Sigmoid colon (tissue), 7 donors: ENCODE results near the gene GPD1L. TPM values are rescaled to one million over a fixed set of nuclear protein-coding genes. Genes with fewer than 3 reads are reported as not detected.
"Not testable (repeated sequence)": the region's sequence is repeated elsewhere in the genome, so short reads cannot be mapped to it uniquely, and the experiment has no call there.

Source experiments
- DNase-seq: peaks from one replicate; pipeline ENCODE4 v3.0.0-alpha.2; 2019
- H3K27ac ChIP-seq, 4 donors: fragments of 200-600 bp; sonication (generic); one replicate each; pipeline ENCODE4 v1.5.1; 2016 to 2019; ENCODE audit warnings: mild to moderate bottlenecking in 1 of 4
- H3K27me3 ChIP-seq, 3 donors: fragments of 200-600 bp; sonication (generic); one replicate each; pipeline ENCODE4 v1.5.1; 2019; ENCODE audit warnings: mild to moderate bottlenecking in 1 of 3
- H3K36me3 ChIP-seq, 4 donors: fragments of 200-600 bp; sonication (generic); one replicate each; pipeline ENCODE4 v1.5.1; 2016 to 2019
- H3K4me1 ChIP-seq, 4 donors: fragments of 200-600 bp; sonication (generic); one replicate each; pipeline ENCODE4 v1.5.1; 2017 to 2019
- H3K4me3 ChIP-seq, 4 donors: fragments of 200-600 bp; sonication (generic); one replicate each; pipeline ENCODE4 v1.5.1; 2017 to 2019; ENCODE audit warnings: mild to moderate bottlenecking in 2 of 4, moderate library complexity in 1 of 4
- H3K9me3 ChIP-seq, 4 donors: fragments of 200-600 bp in 3 of 4; sonication (generic) in 3 of 4; one replicate each; pipeline versions ENCODE4 v1.5.1 to v1.6.1; 2013 to 2019
- CTCF ChIP-seq, 4 experiments: fragments of 450-650 bp in 3 of 4; fragments of 200-600 bp in 1 of 4; IDR thresholded peaks; one replicate each; pipeline ENCODE4 v1.5.1; 2016 to 2019; ENCODE audit warnings: antibody characterized with exemption in 4 of 4, mild to moderate bottlenecking in 3 of 4, moderate library complexity in 2 of 4
- EP300 ChIP-seq, 4 donors: sonication (generic); formaldehyde crosslinking; IDR thresholded peaks; one replicate each; pipeline ENCODE4 v1.6.1; 2017; ENCODE audit warnings: antibody characterized with exemption in 4 of 4
- POLR2A ChIP-seq, 2 donors: fragments of 450-650 bp; IDR thresholded peaks; one replicate each; pipeline ENCODE4 v1.6.1; 2016; ENCODE audit warnings: antibody characterized with exemption in 2 of 2, mild to moderate bottlenecking in 2 of 2, moderate library complexity in 2 of 2
- POLR2AphosphoS5 ChIP-seq, 4 donors: sonication (generic); formaldehyde crosslinking; IDR thresholded peaks; one replicate each; pipeline ENCODE4 v1.6.1; 2017; ENCODE audit warnings: antibody characterized with exemption in 4 of 4
- WGBS, 2 donors: extraction: QIAGEN DNeasy Blood & Tissue Kit; methylation state at CpG; one replicate each; pipeline ENCODE4 v1.1.7; 2013; 5-methylcytosine and 5-hydroxymethylcytosine counted together
- intact Hi-C: fragments of 100-400 bp; cut with DNase I; formaldehyde crosslinking; loops from one replicate; pipeline ENCODE4 v1.15.1; 2023
- polyA plus RNA-seq, 3 donors: library from polyadenylated mRNA; stranded (reverse); fragments of 200-250 nt; gene quantifications; one replicate each; pipeline ENCODE4 v1.2.3, GENCODE V29; 2013
- total RNA-seq, 4 donors: library from RNA; depleted of rRNA; stranded (reverse); fragments of >200 nt; gene quantifications; one replicate each; pipeline ENCODE4 v1.1.0, GENCODE V29; 2016
- donor health status: healthy with polysubstance abuse.
- donor health status: Bipolar disorder and iron deficiency.
- donor health status: healthy.

The GPD1L gene
- total and polyA plus RNA-seq, 7 donors = 39.1 to 67.8 (median 46.0) TPM

GRCh38 chr3:32186097-32186496 is 79.7 kb downstream of the GPD1L start:
- 74 to 87% methylated on average over 4 of the region's 4 CpGs for WGBS, 2 donors
- Histone ChIP-seq H3K4me1 (no peaks in the 10 kb centered on the region), H3K9me3 (no peaks in the 10 kb centered on the region), H3K36me3 (no peaks in the 10 kb centered on the region), H3K4me3 (no peak overlapping the region), H3K27me3 (no peaks in the 10 kb centered on the region), H3K27ac (no peak overlapping the region)
- no peak for DNase-seq
- intact Hi-C loops = no loop called here
- TF ChIP-seq EP300 (IDR thresholded peaks at IDR 0.05) = no peak
- no peak for TF ChIP-seq POLR2AphosphoS5 (IDR thresholded peaks at IDR 0.05)
- no peak for TF ChIP-seq CTCF (IDR thresholded peaks at IDR 0.05)
- no peak for TF ChIP-seq POLR2A (IDR thresholded peaks at IDR 0.05)

DNA sequence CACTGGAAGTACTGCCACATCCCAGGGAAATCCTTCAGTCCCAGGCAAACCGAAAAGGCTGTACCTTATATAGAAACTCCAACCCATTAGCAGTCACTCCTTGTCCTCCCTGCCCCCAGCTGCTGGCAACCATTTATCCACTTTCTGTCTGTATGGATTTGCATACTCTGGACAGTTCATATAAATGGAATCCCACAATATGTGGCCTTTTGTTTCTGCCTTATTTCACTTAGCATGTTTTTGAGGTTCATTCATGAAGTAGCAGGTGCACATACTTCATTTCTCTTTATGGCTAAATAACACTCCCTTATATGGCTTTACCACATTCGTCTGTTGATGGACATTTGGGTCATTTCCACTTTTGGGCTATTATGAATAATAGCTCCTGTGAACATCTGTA is 80.5 kb downstream of the GPD1L start:
- no peaks in the 10 kb centered on the region for H3K36me3 ChIP-seq
- H3K27ac ChIP-seq = no peak overlapping the region
- DNase-seq = no peak
- H3K9me3 ChIP-seq = no peaks in the 10 kb centered on the region
- TF ChIP-seq POLR2A (IDR thresholded peaks at IDR 0.05) = no peak
- TF ChIP-seq CTCF (IDR thresholded peaks at IDR 0.05) = no peak
- no peak for TF ChIP-seq POLR2AphosphoS5 (IDR thresholded peaks at IDR 0.05)
- no peak for TF ChIP-seq EP300 (IDR thresholded peaks at IDR 0.05)
- H3K4me1 ChIP-seq = no peaks in the 10 kb centered on the region
- WGBS, 2 donors = 47 to 80% methylated on average over 2 of the region's 2 CpGs
- intact Hi-C loops = no loop called here
- no peak overlapping the region for H3K4me3 ChIP-seq
- H3K27me3 ChIP-seq = no peaks in the 10 kb centered on the region

- Histone ChIP-seq H3K4me3 (no peak overlapping the region), H3K9me3 (no peaks in the 10 kb centered on the region), H3K4me1 (no peaks in the 10 kb centered on the region), H3K27me3 (no peaks in the 10 kb centered on the region), H3K36me3 (no peaks in the 10 kb centered on the region), H3K27ac (no peak overlapping the region)
- TF ChIP-seq CTCF (IDR thresholded peaks at IDR 0.05) (no peak), POLR2A (IDR thresholded peaks at IDR 0.05) (no peak), EP300 (IDR thresholded peaks at IDR 0.05) (no peak)
- intact Hi-C loops = no loop called here
- 68 to 78% methylated on average over 3 of the region's 3 CpGs for WGBS, 2 donors
- no peak for DNase-seq
Measured at GRCh38 chr3:32189693-32190092, 83.3 kb downstream of the GPD1L start.

DNA sequence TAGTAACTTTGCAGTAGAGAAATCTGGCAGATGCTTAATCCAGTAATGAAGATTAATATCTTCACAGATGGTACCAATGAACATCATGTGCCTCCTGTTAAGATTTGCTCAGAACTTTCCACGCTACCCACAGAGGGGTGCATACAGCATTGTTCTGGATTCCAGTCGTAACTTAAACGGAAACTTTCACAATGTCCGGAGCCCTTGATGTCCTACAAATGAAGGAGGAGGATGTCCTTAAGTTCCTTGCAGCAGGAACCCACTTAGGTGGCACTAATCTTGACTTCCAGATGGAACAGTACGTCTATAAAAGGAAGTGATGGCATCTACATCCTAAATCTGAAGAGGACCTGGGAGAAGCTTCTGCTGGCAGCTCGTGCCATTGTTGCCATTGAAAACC is 84.1 kb downstream of the GPD1L start:
- H3K27ac ChIP-seq, H3K4me3 ChIP-seq, H3K27me3 ChIP-seq, H3K36me3 ChIP-seq, intact Hi-C loops, DNase-seq, H3K4me1 ChIP-seq, H3K9me3 ChIP-seq: not testable (repeated sequence)
- WGBS, 2 donors = 88 to 89% methylated on average over 6 of the region's 6 CpGs

DNA sequence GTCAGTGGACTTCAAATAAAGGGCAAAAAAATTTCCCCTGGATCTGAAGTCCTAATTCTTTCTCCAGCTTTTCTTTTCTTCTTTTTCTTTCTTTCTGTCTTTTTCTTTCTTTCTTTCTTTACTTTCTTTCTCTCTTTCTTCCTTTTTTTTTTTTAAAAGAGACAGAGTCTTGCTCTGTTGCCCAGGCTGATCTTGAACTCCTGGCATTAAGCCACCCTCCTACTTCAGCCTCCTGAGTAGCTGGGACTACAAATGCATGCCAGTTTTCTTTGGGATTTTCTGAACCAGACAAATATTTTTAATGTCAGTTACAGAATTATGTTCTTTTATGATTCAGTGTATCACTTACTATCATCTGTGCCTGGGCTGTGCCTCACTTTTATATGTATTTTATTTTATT is 86.7 kb downstream of the GPD1L start:
- no peaks in the 10 kb centered on the region for H3K27me3 ChIP-seq
- TF ChIP-seq POLR2A (IDR thresholded peaks at IDR 0.05) = no peak
- TF ChIP-seq POLR2AphosphoS5 (IDR thresholded peaks at IDR 0.05) = no peak
- TF ChIP-seq CTCF (IDR thresholded peaks at IDR 0.05) = no peak
- TF ChIP-seq EP300 (IDR thresholded peaks at IDR 0.05) = no peak
- no peaks in the 10 kb centered on the region for H3K36me3 ChIP-seq
- no peaks in the 10 kb centered on the region for H3K4me1 ChIP-seq
- intact Hi-C loops = no loop called here
- DNase-seq = no peak
- no peak overlapping the region for H3K27ac ChIP-seq
- no peak overlapping the region for H3K4me3 ChIP-seq
- H3K9me3 ChIP-seq = no peaks in the 10 kb centered on the region
